Brain microvascular endothelial cell (primary cell): Measurements from ENCODE around the gene TMEM63C.

Experiments
- DNase-seq: peaks from one replicate; pipeline ENCODE4 v3.0.0-alpha.2; 2020
- H3K27ac ChIP-seq: fragments of 250-450 bp; sonication (Bioruptor Pico); 2 replicates; pipeline ENCODE4 v1.5.1; 2020; ENCODE audit warnings: mild to moderate bottlenecking, moderate library complexity
- H3K27me3 ChIP-seq: fragments of 250-450 bp; sonication (Bioruptor Pico); replicated peaks from 2 replicates; pipeline ENCODE4 v1.5.1; 2020; ENCODE audit warnings: mild to moderate bottlenecking
- H3K36me3 ChIP-seq: fragments of 250-450 bp; sonication (Bioruptor Pico); replicated peaks from 2 replicates; pipeline ENCODE4 v1.5.1; 2020; ENCODE audit warnings: mild to moderate bottlenecking
- H3K4me3 ChIP-seq: 2 replicates; pipeline ENCODE4 v1.5.1; 2011; ENCODE audit warnings: low read depth, mild to moderate bottlenecking, control low read depth, low read length, moderate library complexity
- CTCF ChIP-seq: IDR thresholded peaks from 2 replicates; pipeline ENCODE4 v1.5.1; 2011; ENCODE audit warnings: low read depth, mild to moderate bottlenecking, moderate library complexity, low read length, control low read depth, inconsistent platforms; ENCODE audit errors: missing control alignments
- in situ Hi-C: cut with HindIII; loops from 2 replicates; pipeline ENCODE4 v1.10.0; 2017; ENCODE audit warnings: low sequenced_read_pairs, low pct_ligation_motif_present

Gene TMEM63C

DNA sequence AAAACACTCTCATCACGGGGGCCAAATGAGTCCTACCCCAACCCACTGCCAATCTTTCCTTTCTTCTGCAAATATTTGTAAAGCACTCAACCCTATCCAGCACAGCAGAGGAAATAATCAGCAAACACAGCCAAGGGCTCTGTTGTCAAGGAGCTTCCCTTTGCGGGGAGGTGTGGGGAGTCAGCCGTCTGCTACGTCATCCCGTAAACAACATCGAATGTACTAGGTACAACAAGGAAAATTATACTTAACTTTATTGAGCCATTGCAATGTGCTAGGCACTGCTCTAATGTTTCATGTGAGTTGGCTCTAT, 22.8 kb downstream of the TMEM63C start:
- in situ Hi-C loops: no loop called here
- no peaks in the 10 kb centered on the region for H3K36me3 ChIP-seq
- TF ChIP-seq CTCF: no peak
- no peak overlapping the region for H3K4me3 ChIP-seq
- no peak for DNase-seq
- H3K27ac ChIP-seq: no peak overlapping the region
- no peaks in the 10 kb centered on the region for H3K27me3 ChIP-seq

DNA sequence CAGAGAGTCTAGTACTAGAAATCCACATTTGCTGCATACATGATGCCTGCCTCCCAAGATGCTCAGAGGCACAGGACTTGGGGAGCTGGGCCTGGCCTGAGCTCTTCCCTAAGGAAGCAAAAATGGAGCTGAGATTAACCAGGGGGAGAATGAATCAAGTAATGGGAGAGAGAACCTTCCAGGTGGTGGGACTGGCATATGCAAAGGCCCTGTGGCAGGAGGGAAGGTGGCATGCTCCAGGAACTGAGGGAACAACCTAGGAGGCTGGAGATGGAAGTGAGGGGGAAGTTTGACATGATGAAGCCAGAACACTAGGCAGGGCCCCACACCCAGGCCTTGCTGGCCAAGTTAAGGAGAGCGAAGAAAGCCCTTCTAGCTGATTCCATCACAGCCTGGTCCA, 23.3 kb downstream of the TMEM63C start:
- Histone ChIP-seq H3K27ac (no peak overlapping the region), H3K4me3 (no peak overlapping the region), H3K36me3 (no peaks in the 10 kb centered on the region), H3K27me3 (no peaks in the 10 kb centered on the region)
- DNase-seq: no peak
- in situ Hi-C loops: no loop called here
- TF ChIP-seq CTCF: no peak

DNA sequence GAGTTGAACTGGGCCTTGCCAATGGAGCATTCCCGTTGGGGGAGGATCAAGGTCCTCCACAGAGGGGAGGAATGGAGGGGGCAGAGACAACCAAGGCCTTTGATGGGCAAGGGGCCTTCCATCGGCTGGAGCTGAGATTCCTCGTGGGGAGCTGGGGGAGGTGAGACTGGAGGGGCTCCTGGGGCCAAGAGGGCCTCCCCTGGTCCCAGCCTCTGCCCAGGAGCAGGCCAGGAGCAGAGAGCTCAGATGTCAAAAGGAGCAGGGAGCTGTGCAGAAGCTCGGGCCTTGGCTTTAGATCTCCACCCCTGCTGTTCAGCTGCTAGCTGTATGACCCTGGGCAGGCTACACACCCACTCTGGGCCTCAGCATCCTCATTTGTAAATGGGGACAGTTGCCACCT, 24.0 kb downstream of the TMEM63C start:
- H3K4me3 ChIP-seq: no peak overlapping the region
- no peak overlapping the region for H3K27ac ChIP-seq
- no peaks in the 10 kb centered on the region for H3K27me3 ChIP-seq
- in situ Hi-C loops: no loop called here
- H3K36me3 ChIP-seq: no peaks in the 10 kb centered on the region
- no peak for TF ChIP-seq CTCF
- no peak for DNase-seq

GRCh38 chr14:77206261-77206824, 24.7 kb downstream of the TMEM63C start:
- no peak for TF ChIP-seq CTCF
- no peak overlapping the region for H3K27ac ChIP-seq
- H3K4me3 ChIP-seq: no peak overlapping the region
- no peak for DNase-seq
- no peaks in the 10 kb centered on the region for H3K27me3 ChIP-seq
- no peaks in the 10 kb centered on the region for H3K36me3 ChIP-seq
- in situ Hi-C loops: no loop called here

DNA sequence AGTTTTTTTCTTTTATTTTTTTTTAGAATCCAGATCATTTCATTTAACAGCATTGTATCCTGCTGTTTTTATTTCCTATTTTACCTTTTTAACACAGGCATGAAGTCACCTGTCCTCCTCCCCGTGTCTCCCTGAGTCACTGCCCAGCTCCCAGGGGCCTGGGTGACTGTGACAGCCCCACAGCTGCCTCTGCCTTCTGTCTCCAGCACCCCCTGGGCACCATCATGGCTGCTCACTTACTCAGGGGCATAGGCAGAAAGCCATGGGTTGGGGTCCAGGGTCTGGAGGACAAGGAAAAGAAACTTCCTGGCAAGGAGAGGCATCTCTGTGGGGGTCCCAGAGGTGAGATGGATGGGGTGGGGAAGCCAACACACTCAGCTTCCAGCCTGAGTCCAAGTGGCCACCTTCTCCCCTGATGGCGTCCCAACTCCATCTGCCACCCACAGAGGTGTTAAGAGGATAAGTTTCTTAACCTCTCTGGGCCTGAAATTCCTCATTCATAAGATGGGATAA, 25.3 kb downstream of the TMEM63C start:
- in situ Hi-C loops: no loop called here
- no peak overlapping the region for H3K27ac ChIP-seq
- no peaks in the 10 kb centered on the region for H3K27me3 ChIP-seq
- DNase-seq: no peak
- no peaks in the 10 kb centered on the region for H3K36me3 ChIP-seq
- H3K4me3 ChIP-seq: no peak overlapping the region
- peak; percentile 10 for TF ChIP-seq CTCF

- TF ChIP-seq CTCF: no peak
- in situ Hi-C loops: no loop called here
- no peaks in the 10 kb centered on the region for H3K36me3 ChIP-seq
- DNase-seq: peak; percentile 39
- no peak overlapping the region for H3K27ac ChIP-seq
- no peaks in the 10 kb centered on the region for H3K27me3 ChIP-seq
- H3K4me3 ChIP-seq: no peak overlapping the region
These were observed 26.8 kb downstream of the TMEM63C start for GRCh38 chr14:77208291-77208978.
